HepG2 (cell line): ENCODE results near the gene CAMK1D. TPM values are rescaled to one million over a fixed set of nuclear protein-coding genes. Genes with fewer than 3 reads are reported as not detected.

Experiments
- ATAC-seq: fragments of 200-7000 bp; cut with Tn5 transposase; 3 replicates; pipeline ENCODE4 v1.9.1; 2020; ENCODE audit warnings: mild to moderate bottlenecking, moderate library complexity
- BruUV-seq: library from RNA; stranded (reverse); fragments of 400-500 nt; replicated peaks from 2 replicates; lab custom pipeline; 2021; lab: Mats Ljungman, UMichigan
- CTCF ChIA-PET: fragments of 300-600 bp; formaldehyde crosslinking; extraction: SDS; loops from one replicate; lab custom pipeline; 2021; ENCODE audit warnings: low total read pairs, inconsistent platforms, low intra/inter-chr PET ratio; lab: Yijun Ruan, JAX
- POLR2A ChIA-PET: fragments of 350-600 bp; sonication (Branson Sonifier 250); formaldehyde crosslinking; loops from one replicate; lab custom pipeline; 2020; ENCODE audit warnings: antibody characterized with exemption, inconsistent platforms; lab: Yijun Ruan, JAX
- DNase-seq: peaks from one replicate; pipeline ENCODE4 v3.0.0-alpha.2; 2015; ENCODE audit warnings: low spot score
- FAIRE-seq: peaks from 3 replicates; lab custom pipeline; 2011; peaks lifted over from hg19 to GRCh38; lab: Jason Lieb, UNC
- H2AFZ ChIP-seq: one replicate; pipeline ENCODE4 v1.6.1; 2011; ENCODE audit warnings: low read length, inconsistent platforms
- H3K27ac ChIP-seq: fragments of 300-600 bp; 3 replicates; pipeline ENCODE4 v1.8.0; 2011; ENCODE audit warnings: mixed run types, mild to moderate bottlenecking, mixed read lengths, low read length, inconsistent platforms; ENCODE audit not compliant: insufficient read depth; ENCODE audit errors: extremely low read length
- H3K27me3 ChIP-seq, 2 experiments: fragments of 200-600 bp in 1 of 2; 2 replicates in 1 of 2; 3 replicates in 1 of 2; pipeline versions ENCODE4 v1.6.0 to v1.8.0; 2011; ENCODE audit warnings: low read length in 2 of 2, mild to moderate bottlenecking in 2 of 2, moderate library complexity in 2 of 2, inconsistent platforms in 1 of 2; ENCODE audit not compliant: insufficient read depth in 2 of 2, control insufficient read depth in 1 of 2
- H3K36me3 ChIP-seq, 2 experiments: fragments of 200-600 bp in 1 of 2; replicated peaks in 1 of 2; 2 replicates in 1 of 2; 3 replicates in 1 of 2; pipeline versions ENCODE4 v1.5.1 to v1.8.0; 2011; ENCODE audit warnings: low read length in 2 of 2, inconsistent platforms in 1 of 2; ENCODE audit not compliant: insufficient read depth in 2 of 2, control insufficient read depth in 1 of 2
- H3K4me1 ChIP-seq: 2 replicates; pipeline ENCODE4 v1.5.1; 2012; ENCODE audit warnings: low read length, inconsistent platforms; ENCODE audit not compliant: insufficient read depth
- H3K4me2 ChIP-seq: 2 replicates; pipeline ENCODE4 v1.6.0; 2011; ENCODE audit warnings: low read depth, low read length, inconsistent platforms
- H3K4me3 ChIP-seq, 3 experiments: fragments of 200-600 bp in 1 of 3; sonication (generic), shearing (Covaris generic) in 1 of 3; replicated peaks in 1 of 3; 2 replicates each; pipeline ENCODE4 v1.5.1; 2011 to 2016; ENCODE audit warnings: low read length in 3 of 3, inconsistent platforms in 2 of 3, low read depth in 2 of 3, mild to moderate bottlenecking in 2 of 3, control low read depth in 1 of 3, mixed read lengths in 1 of 3; ENCODE audit not compliant: insufficient read depth in 1 of 3
- H3K79me2 ChIP-seq: one replicate; pipeline ENCODE4 v1.6.1; 2011; ENCODE audit warnings: low read length, inconsistent platforms; ENCODE audit not compliant: insufficient read depth
- H3K9ac ChIP-seq: 2 replicates; pipeline ENCODE4 v1.6.0; 2011; ENCODE audit warnings: mild to moderate bottlenecking, low read depth, low read length, inconsistent platforms; ENCODE audit not compliant: insufficient read depth
- H3K9me3 ChIP-seq: 2 replicates; pipeline ENCODE4 v1.5.1; 2012; ENCODE audit warnings: mild to moderate bottlenecking, low read length
- H4K20me1 ChIP-seq: 2 replicates; pipeline ENCODE4 v1.6.0; 2011; ENCODE audit warnings: inconsistent platforms, mild to moderate bottlenecking, low read length, moderate library complexity; ENCODE audit not compliant: insufficient read depth
- ARNTL ChIP-seq: sonication (generic); formaldehyde crosslinking; IDR thresholded peaks from 2 replicates; pipeline ENCODE4 v1.4.0; 2020; ENCODE audit warnings: mild to moderate bottlenecking, missing genetic modification reagents
- BHLHE40 ChIP-seq: IDR thresholded peaks from 2 replicates; pipeline ENCODE4 v1.6.1; 2011; ENCODE audit warnings: low read length, improper control_type of control experiment
- CENPT ChIP-seq: sonication (generic); formaldehyde crosslinking; IDR thresholded peaks from 2 replicates; pipeline ENCODE4 v1.8.0; 2022; ENCODE audit warnings: low read depth, mild to moderate bottlenecking, moderate library complexity, missing genetic modification reagents
- HNRNPK ChIP-seq: fragments of 200-400 bp; formaldehyde crosslinking; IDR thresholded peaks from 2 replicates; pipeline ENCODE4 v1.6.1; 2018; ENCODE audit warnings: low read length, low read depth, moderate library complexity, mild to moderate bottlenecking; ENCODE audit not compliant: poor library complexity, severe bottlenecking
- HOXD1 ChIP-seq: sonication (generic); formaldehyde crosslinking; IDR thresholded peaks from 2 replicates; pipeline ENCODE4 v1.5.0; 2020; ENCODE audit warnings: missing genetic modification reagents
- MTA3 ChIP-seq: sonication (generic); formaldehyde crosslinking; IDR thresholded peaks from 2 replicates; pipeline ENCODE4 v1.4.0; 2020; ENCODE audit warnings: missing genetic modification reagents
- NFAT5 ChIP-seq: sonication (generic); formaldehyde crosslinking; IDR thresholded peaks from 2 replicates; pipeline ENCODE4 v1.4.0; 2020; ENCODE audit warnings: missing genetic modification reagents
- ZNF251 ChIP-seq: sonication (generic); formaldehyde crosslinking; IDR thresholded peaks from 2 replicates; pipeline ENCODE4 v1.9.0; 2021; ENCODE audit warnings: mild to moderate bottlenecking, missing genetic modification reagents
- ZNF276 ChIP-seq: sonication (generic); formaldehyde crosslinking; IDR thresholded peaks from 2 replicates; pipeline ENCODE4 v1.4.0; 2020; ENCODE audit warnings: mild to moderate bottlenecking, low read depth, missing genetic modification reagents
- ZNF546 ChIP-seq: sonication (generic); formaldehyde crosslinking; conservative IDR thresholded peaks from 2 replicates; pipeline ENCODE4 v1.8.1; 2023; ENCODE audit warnings: mild to moderate bottlenecking, missing genetic modification reagents
- ZNF766 ChIP-seq: sonication (generic); formaldehyde crosslinking; IDR thresholded peaks from 2 replicates; pipeline ENCODE4 v1.5.0; 2020; ENCODE audit warnings: missing genetic modification reagents, borderline replicate concordance
- ZNF891 ChIP-seq: sonication (generic); formaldehyde crosslinking; IDR thresholded peaks from 2 replicates; pipeline ENCODE4 v1.5.0; 2020; ENCODE audit warnings: mild to moderate bottlenecking, missing genetic modification reagents
- WGBS: methylation state at CpG from one replicate; pipeline ENCODE4 v1.1.6; 2017; ENCODE audit warnings: low lambda C conversion rate; 5-methylcytosine and 5-hydroxymethylcytosine counted together
- in situ Hi-C: cut with HindIII; loops from 2 replicates; pipeline ENCODE4 v1.10.0; 2017; ENCODE audit warnings: low pct_unique_long_range_greater_than_20kb; ENCODE audit not compliant: extremely low pct_ligation_motif_present
- intact Hi-C: fragments of 100-400 bp; cut with micrococcal nuclease; formaldehyde crosslinking; loops from one replicate; pipeline ENCODE4 v1.10.0; 2022; ENCODE audit not compliant: unreplicated experiment
- polyA plus RNA-seq, 8 experiments: library from polyadenylated mRNA; depleted of rRNA in 3 of 8; stranded (reverse) in 7 of 8; unstranded in 1 of 8; fragments of >200 nt; fragmentation: Illumina TruSeq in 4 of 8; extraction: Trizol in 4 of 8; gene quantifications; 2 replicates each; pipeline versions ENCODE4 v1.2.1 to v1.2.3, GENCODE V29; 2011 to 2016; ENCODE audit warnings: low read depth in 4 of 8, missing spikeins in 1 of 8, mixed read lengths in 1 of 8; ENCODE audit not compliant: insufficient read depth in 1 of 8
- total RNA-seq, 5 experiments: library from RNA; depleted of rRNA; stranded (reverse); fragments of >200 nt; fragmentation: Illumina TruSeq; extraction: Trizol; gene quantifications; 2 replicates each; pipeline ENCODE4 v1.2.3, GENCODE V29; 2016; ENCODE audit warnings: low read depth in 1 of 5
- TF ChIP-seq, protein P1 (sequence below): sonication (generic); formaldehyde crosslinking; IDR thresholded peaks from 2 replicates; pipeline ENCODE4 v1.4.0; 2020; ENCODE audit warnings: missing genetic modification reagents
- TF ChIP-seq, protein P2 (sequence below): sonication (generic); formaldehyde crosslinking; IDR thresholded peaks from 2 replicates; pipeline ENCODE4 v1.5.1; 2020; ENCODE audit warnings: mild to moderate bottlenecking, missing genetic modification reagents

The CAMK1D gene
- total and polyA plus RNA-seq, 2 of the 13 experiments (the other 11 are each of a cell fraction or from before 2014, with no cell fraction given), result under 0.01 TPM; not detected in 1

- TF ChIP-seq, protein P1, sequence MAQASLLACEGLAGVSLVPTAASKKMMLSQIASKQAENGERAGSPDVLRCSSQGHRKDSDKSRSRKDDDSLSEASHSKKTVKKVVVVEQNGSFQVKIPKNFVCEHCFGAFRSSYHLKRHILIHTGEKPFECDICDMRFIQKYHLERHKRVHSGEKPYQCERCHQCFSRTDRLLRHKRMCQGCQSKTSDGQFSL (CRISPR knock-in tag), result no peak
- no peak for TF ChIP-seq BHLHE40
- no peak for TF ChIP-seq NFAT5
- no peak for TF ChIP-seq ZNF251 (CRISPR knock-in tag)
- no peak for TF ChIP-seq MTA3 (CRISPR knock-in tag)
Measured at GRCh38 chr10:12479437-12479844, 130.1 kb downstream of the CAMK1D start (continued).

- Histone ChIP-seq H3K9ac (no peak overlapping the region), H3K27me3 (no peaks in the 10 kb centered on the region), H3K4me1 (no peaks in the 10 kb centered on the region), H3K4me3 (no peak overlapping the region), H3K4me2 (no peak overlapping the region), H3K9me3 (no peaks in the 10 kb centered on the region), H3K79me2 (no peaks in the 10 kb centered on the region), H2AFZ (no peak overlapping the region), H3K36me3 (no peaks in the 10 kb centered on the region), H4K20me1 (no peaks in the 10 kb centered on the region), H3K27ac (no peak overlapping the region)
- ChIA-PET CTCF (no interaction called here), POLR2A (no interaction called here)
- no TSS peak for BruUV-seq
- no peak for FAIRE-seq
- no peak for ATAC-seq
- in situ Hi-C loops (no loop called here), intact Hi-C loops (no loop called here)
- DNase-seq, result no peak
- 20% methylated on average over 9 of the region's 9 CpGs for WGBS
- TF ChIP-seq HNRNPK (no peak), ZNF546 (no peak), ZNF766 (CRISPR knock-in tag) (no peak), HOXD1 (CRISPR knock-in tag) (no peak), ZNF891 (no peak), ZNF276 (CRISPR knock-in tag) (no peak), CENPT (CRISPR knock-in tag) (no peak), ARNTL (CRISPR knock-in tag) (no peak)
- TF ChIP-seq, protein P2, sequence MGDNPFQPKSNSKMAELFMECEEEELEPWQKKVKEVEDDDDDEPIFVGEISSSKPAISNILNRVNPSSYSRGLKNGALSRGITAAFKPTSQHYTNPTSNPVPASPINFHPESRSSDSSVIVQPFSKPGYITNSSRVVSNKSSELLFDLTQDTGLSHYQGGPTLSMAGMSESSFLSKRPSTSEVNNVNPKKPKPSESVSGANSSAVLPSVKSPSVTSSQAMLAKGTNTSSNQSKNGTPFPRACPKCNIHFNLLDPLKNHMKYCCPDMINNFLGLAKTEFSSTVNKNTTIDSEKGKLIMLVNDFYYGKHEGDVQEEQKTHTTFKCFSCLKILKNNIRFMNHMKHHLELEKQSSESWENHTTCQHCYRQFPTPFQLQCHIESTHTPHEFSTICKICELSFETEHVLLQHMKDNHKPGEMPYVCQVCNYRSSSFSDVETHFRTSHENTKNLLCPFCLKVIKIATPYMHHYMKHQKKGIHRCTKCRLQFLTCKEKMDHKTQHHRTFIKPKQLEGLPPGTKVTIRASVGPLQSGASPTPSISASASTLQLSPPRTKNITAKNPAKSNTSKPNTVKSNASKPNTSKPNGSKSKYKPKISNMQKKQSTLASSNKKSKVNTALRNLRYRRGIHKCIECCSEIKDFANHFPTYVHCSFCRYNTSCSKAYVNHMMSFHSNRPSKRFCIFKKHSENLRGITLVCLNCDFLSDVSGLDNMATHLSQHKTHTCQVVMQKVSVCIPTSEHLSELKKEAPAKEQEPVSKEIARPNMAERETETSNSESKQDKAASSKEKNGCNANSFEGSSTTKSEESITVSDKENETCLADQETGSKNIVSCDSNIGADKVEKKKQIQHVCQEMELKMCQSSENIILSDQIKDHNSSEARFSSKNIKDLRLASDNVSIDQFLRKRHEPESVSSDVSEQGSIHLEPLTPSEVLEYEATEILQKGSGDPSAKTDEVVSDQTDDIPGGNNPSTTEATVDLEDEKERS (CRISPR knock-in tag), result no peak
Measured at GRCh38 chr10:12479924-12480323, 130.6 kb downstream of the CAMK1D start.
